Stimulated activated naive B cell treated with anti-CD40 and anti-IgM and Interleukin-4, amounts not matched to agents 10 μg/mL and 1 μg/mL and 100 μg/mL, for 72 hours (primary cell): ENCODE data around the gene HNF4A.

ENCODE experiments used
- ATAC-seq, 2 donors: fragments of 150-1000 bp; cut with Tn5 transposase; replicated peaks; 2 replicates each; pipeline ENCODE4 v1.10.0; 2021; ENCODE audit warnings: moderate library complexity in 1 of 2
- DNase-seq: peaks from one replicate; pipeline ENCODE4 v3.0.0; 2021
- H3K27ac Mint-ChIP-seq: one replicate; pipeline ENCODE4 v1.8.0; 2022; ENCODE audit warnings: mild to moderate bottlenecking, mixed read lengths
- H3K27me3 Mint-ChIP-seq, 2 donors: one replicate each; pipeline ENCODE4 v1.8.0; 2022; ENCODE audit warnings: mixed read lengths in 2 of 2
- H3K36me3 Mint-ChIP-seq, 2 donors: one replicate each; pipeline ENCODE4 v1.8.0; 2022; ENCODE audit warnings: mixed read lengths in 2 of 2, mild to moderate bottlenecking in 1 of 2
- H3K4me1 Mint-ChIP-seq, 2 donors: one replicate each; pipeline ENCODE4 v1.8.0; 2022; ENCODE audit warnings: mixed read lengths in 2 of 2, mild to moderate bottlenecking in 1 of 2
- H3K4me3 Mint-ChIP-seq, 2 donors: one replicate each; pipeline ENCODE4 v1.8.0; 2022; ENCODE audit warnings: mild to moderate bottlenecking in 2 of 2, mixed read lengths in 2 of 2, moderate library complexity in 1 of 2
- H3K9me3 Mint-ChIP-seq, 2 donors: one replicate each; pipeline ENCODE4 v1.8.0; 2022; ENCODE audit warnings: mixed read lengths in 2 of 2, mild to moderate bottlenecking in 1 of 2

The HNF4A gene

GRCh38 chr20:44412402-44413144 lies 57.1 kb downstream of the HNF4A start:
- peaks cover 34 to 38% of the 10 kb centered on the region in 2 donors for H3K27me3 Mint-ChIP-seq
- H3K4me1 Mint-ChIP-seq = no peaks in the 10 kb centered on the region
- H3K4me3 Mint-ChIP-seq = no peak overlapping the region
- H3K27ac Mint-ChIP-seq = no peak overlapping the region
- no peaks in the 10 kb centered on the region for H3K36me3 Mint-ChIP-seq
- ATAC-seq = no peak
- no peak for DNase-seq
- H3K9me3 Mint-ChIP-seq = no peaks in the 10 kb centered on the region

GRCh38 chr20:44413575-44414345 lies 58.3 kb downstream of the HNF4A start:
- Mint-ChIP-seq H3K9me3 (no peaks in the 10 kb centered on the region), H3K27ac (no peak overlapping the region), H3K4me1 (no peaks in the 10 kb centered on the region), H3K27me3 (peaks cover 33 to 38% of the 10 kb centered on the region in 2 donors), H3K36me3 (no peaks in the 10 kb centered on the region), H3K4me3 (no peak overlapping the region)
- DNase-seq (no peak), ATAC-seq (no peak)

DNA sequence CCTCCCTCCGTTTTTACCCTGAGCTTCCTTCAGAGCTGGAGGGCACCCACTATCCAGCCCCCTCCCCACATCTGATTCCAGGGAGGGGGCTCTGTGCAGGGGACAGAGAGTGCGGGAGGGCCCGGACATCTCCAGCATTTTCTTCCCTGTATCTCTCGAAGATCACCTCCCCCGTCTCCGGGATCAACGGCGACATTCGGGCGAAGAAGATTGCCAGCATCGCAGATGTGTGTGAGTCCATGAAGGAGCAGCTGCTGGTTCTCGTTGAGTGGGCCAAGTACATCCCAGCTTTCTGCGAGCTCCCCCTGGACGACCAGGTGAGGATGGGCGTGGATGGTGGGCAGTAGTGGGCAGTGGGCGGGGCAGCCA lies 58.8 kb downstream of the HNF4A start:
- H3K4me1 Mint-ChIP-seq = no peaks in the 10 kb centered on the region
- H3K27ac Mint-ChIP-seq = no peak overlapping the region
- no peaks in the 10 kb centered on the region for H3K36me3 Mint-ChIP-seq
- H3K27me3 Mint-ChIP-seq = peaks cover 29 to 38% of the 10 kb centered on the region in 2 donors
- no peak for ATAC-seq
- no peak overlapping the region for H3K4me3 Mint-ChIP-seq
- no peaks in the 10 kb centered on the region for H3K9me3 Mint-ChIP-seq
- no peak for DNase-seq

DNA sequence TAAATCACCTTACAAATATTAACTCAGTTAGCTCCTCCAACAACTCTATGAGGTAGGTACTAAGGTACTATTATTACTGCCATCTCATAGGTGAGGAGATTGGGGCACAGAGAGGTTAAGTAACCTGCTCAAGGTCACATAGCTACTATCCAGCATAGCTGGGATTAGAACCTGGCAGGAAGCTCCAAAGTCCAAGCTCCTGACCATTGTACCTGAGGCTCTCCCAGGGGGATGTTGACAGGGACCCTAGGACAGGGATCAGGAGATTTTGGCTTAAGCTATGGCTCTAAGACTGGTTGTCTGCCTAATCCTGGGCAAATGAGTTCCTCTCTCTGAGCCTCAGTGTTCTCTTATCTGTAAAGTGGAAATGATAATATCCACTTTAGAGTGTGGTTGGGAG lies 59.3 kb downstream of the HNF4A start:
- Mint-ChIP-seq H3K27me3 (peaks cover 31 to 38% of the 10 kb centered on the region in 2 donors), H3K9me3 (no peaks in the 10 kb centered on the region), H3K36me3 (no peaks in the 10 kb centered on the region), H3K4me3 (no peak overlapping the region), H3K27ac (no peak overlapping the region), H3K4me1 (no peaks in the 10 kb centered on the region)
- no peak for ATAC-seq
- no peak for DNase-seq

GRCh38 chr20:44415833-44416715 lies 60.6 kb downstream of the HNF4A start:
- no peak for ATAC-seq
- no peak overlapping the region for H3K4me3 Mint-ChIP-seq
- H3K36me3 Mint-ChIP-seq = no peaks in the 10 kb centered on the region
- no peaks in the 10 kb centered on the region for H3K9me3 Mint-ChIP-seq
- H3K4me1 Mint-ChIP-seq = no peaks in the 10 kb centered on the region
- H3K27ac Mint-ChIP-seq = no peak overlapping the region
- peaks cover 37 to 47% of the 10 kb centered on the region in 2 donors for H3K27me3 Mint-ChIP-seq
- DNase-seq = no peak

DNA sequence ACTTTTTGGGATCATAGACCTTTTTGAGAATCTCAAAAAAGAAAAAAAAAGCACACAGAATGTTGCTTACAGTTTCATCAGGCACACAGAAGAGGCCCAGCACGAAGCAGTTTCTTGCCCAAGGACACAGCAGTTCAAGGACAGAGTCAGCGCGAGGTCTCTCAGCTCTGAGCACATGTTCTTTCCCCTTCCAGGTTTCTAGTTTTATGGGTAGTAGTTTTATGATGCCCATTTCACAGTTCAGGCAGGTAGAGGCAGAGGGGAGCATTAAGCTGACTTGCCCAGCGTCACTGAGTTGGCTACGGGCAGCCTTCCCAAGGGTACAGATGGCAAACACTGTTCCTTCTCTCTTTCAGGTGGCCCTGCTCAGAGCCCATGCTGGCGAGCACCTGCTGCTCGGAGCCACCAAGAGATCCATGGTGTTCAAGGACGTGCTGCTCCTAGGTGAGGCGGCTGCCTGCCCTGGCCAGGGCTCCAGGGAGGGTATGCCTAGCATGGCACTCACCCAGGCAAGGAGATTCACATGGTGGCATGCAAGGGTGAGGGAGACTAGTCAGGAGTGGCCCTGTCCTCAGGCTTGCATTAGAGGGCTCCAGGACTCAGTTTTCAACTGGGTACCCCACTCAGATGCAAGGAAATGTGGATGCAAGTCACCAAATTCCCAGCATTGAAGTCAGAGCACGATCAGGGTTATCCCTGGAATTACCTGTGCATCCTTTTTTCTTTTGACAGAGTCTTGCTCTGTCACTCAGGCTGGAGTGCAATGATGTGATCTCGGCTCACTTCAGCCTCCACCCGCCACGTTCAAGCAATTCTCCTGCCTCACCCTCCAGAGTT lies 62.8 kb downstream of the HNF4A start:
- ATAC-seq = no peak
- H3K27me3 Mint-ChIP-seq = peaks cover 25 to 32% of the 10 kb centered on the region in 2 donors
- H3K4me3 Mint-ChIP-seq = no peak overlapping the region
- no peaks in the 10 kb centered on the region for H3K36me3 Mint-ChIP-seq
- no peaks in the 10 kb centered on the region for H3K4me1 Mint-ChIP-seq
- no peaks in the 10 kb centered on the region for H3K9me3 Mint-ChIP-seq
- no peak for DNase-seq
- H3K27ac Mint-ChIP-seq = no peak overlapping the region

DNA sequence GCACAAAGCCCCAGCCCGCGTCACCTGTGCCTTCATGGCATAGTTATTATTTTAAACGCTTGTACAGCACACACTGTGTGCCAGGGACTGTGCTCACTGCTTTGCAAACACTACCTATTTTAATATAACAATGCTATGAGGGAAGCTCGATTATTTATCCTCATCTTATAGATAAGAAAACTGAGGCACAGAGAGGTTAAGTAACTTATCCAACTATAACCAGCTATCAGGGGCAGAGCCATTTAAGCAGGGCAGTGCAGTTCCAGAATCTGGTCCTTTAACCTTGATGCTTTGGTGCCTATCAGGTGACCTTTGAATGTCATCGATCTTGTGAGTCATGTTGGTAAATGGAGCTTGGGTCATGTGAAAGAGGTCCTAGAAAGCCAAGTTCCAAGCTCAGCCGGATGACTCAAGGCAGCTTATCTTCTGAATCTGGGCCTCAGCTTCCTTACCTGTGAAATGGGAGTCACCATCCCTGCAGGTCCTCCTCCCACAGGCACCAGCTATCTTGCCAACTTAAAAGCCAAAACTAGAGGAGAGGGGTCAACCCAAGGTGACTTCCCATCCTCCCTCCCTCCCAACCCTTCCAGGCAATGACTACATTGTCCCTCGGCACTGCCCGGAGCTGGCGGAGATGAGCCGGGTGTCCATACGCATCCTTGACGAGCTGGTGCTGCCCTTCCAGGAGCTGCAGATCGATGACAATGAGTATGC lies 63.8 kb downstream of the HNF4A start:
- Mint-ChIP-seq H3K4me1 (no peaks in the 10 kb centered on the region), H3K36me3 (no peaks in the 10 kb centered on the region), H3K4me3 (no peak overlapping the region), H3K27me3 (peaks cover 24 to 27% of the 10 kb centered on the region in 2 donors), H3K9me3 (no peaks in the 10 kb centered on the region), H3K27ac (no peak overlapping the region)
- DNase-seq (no peak), ATAC-seq (peak; percentile 23 to 41)

DNA sequence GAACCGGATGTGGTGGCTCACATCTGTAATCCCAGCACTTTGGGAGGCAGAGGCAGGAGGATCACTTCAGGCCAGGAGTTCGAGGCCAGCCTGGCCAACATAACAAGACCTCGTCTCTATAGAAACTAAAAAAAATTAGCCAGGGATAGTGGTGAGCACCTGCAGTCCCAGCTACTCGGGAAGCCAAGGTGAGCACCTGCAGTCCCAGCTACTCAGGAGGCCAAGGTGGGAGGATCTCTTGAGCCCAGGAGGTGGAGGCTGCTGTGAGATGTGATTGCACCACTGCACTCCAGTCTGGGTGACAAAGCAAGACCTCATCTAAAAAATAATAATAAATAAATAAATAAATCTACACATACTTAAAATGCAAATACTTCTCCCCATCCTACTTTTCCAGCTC lies 65.0 kb downstream of the HNF4A start:
- Mint-ChIP-seq H3K9me3 (no peaks in the 10 kb centered on the region), H3K4me3 (no peak overlapping the region), H3K36me3 (no peaks in the 10 kb centered on the region), H3K27me3 (peaks cover 21 to 26% of the 10 kb centered on the region in 2 donors), H3K27ac (no peak overlapping the region), H3K4me1 (no peaks in the 10 kb centered on the region)
- DNase-seq (no peak), ATAC-seq (no peak)

GRCh38 chr20:44422083-44422482 lies 66.6 kb downstream of the HNF4A start:
- peaks cover 11 to 12% of the 10 kb centered on the region in 2 donors for H3K27me3 Mint-ChIP-seq
- no peak for DNase-seq
- no peak overlapping the region for H3K4me3 Mint-ChIP-seq
- H3K27ac Mint-ChIP-seq = no peak overlapping the region
- ATAC-seq = no peak
- no peaks in the 10 kb centered on the region for H3K4me1 Mint-ChIP-seq
- H3K36me3 Mint-ChIP-seq = no peaks in the 10 kb centered on the region
- H3K9me3 Mint-ChIP-seq = no peaks in the 10 kb centered on the region

DNA sequence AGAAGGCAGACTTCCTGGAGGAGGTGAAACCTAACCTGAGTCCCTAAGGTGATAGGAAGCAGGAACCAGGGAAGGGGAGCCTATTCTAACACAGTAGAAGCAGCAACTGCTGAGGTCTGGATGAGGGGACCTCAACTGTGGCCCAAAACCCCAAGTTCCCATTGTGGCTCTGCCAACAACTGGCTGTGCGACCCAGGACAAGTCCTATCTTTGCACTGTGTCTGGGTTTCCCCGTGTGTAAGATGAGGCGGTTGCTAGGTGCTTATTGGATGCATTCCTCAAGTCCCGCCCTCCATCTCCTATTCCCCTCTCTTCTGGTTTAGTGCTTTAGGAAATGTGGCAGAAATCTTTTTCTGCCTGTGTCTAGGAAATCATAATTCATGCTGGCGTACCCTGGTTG lies 68.0 kb downstream of the HNF4A start:
- Mint-ChIP-seq H3K4me1 (no peaks in the 10 kb centered on the region), H3K9me3 (no peaks in the 10 kb centered on the region), H3K36me3 (no peaks in the 10 kb centered on the region), H3K27me3 (peaks cover 16 to 21% of the 10 kb centered on the region in 2 donors), H3K27ac (no peak overlapping the region), H3K4me3 (no peak overlapping the region)
- ATAC-seq = no peak
- no peak for DNase-seq

DNA sequence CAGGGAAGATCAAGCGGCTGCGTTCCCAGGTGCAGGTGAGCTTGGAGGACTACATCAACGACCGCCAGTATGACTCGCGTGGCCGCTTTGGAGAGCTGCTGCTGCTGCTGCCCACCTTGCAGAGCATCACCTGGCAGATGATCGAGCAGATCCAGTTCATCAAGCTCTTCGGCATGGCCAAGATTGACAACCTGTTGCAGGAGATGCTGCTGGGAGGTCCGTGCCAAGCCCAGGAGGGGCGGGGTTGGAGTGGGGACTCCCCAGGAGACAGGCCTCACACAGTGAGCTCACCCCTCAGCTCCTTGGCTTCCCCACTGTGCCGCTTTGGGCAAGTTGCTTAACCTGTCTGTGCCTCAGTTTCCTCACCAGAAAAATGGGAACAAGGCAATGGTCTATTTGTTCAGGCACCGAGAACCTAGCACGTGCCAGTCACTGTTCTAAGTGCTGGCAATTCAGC lies 68.6 kb downstream of the HNF4A start:
- H3K4me3 Mint-ChIP-seq = no peak overlapping the region
- H3K27me3 Mint-ChIP-seq = peaks cover 16 to 22% of the 10 kb centered on the region in 2 donors
- H3K36me3 Mint-ChIP-seq = no peaks in the 10 kb centered on the region
- ATAC-seq (no peak), DNase-seq (no peak)
- no peaks in the 10 kb centered on the region for H3K9me3 Mint-ChIP-seq
- H3K27ac Mint-ChIP-seq = no peak overlapping the region
- H3K4me1 Mint-ChIP-seq = no peaks in the 10 kb centered on the region

GRCh38 chr20:44425923-44426322 lies 70.4 kb downstream of the HNF4A start:
- Mint-ChIP-seq H3K27ac (no peak overlapping the region), H3K27me3 (peaks cover 8 to 24% of the 10 kb centered on the region in 2 donors), H3K4me3 (no peak overlapping the region), H3K9me3 (no peaks in the 10 kb centered on the region), H3K4me1 (no peaks in the 10 kb centered on the region), H3K36me3 (no peaks in the 10 kb centered on the region)
- ATAC-seq (no peak), DNase-seq (no peak)
